Ovary (tissue), 3 donors: Measurements from ENCODE around the gene GOT1.

ENCODE experiments used
- POLR2A ChIP-seq: fragments of 450-650 bp; IDR thresholded peaks from one replicate; pipeline ENCODE4 v1.6.1; 2017; ENCODE audit warnings: antibody characterized with exemption, mild to moderate bottlenecking, moderate library complexity
- TF ChIP-seq, protein P1 (sequence below), 3 donors: fragments of 450-650 bp in 2 of 3; fragments of 200-600 bp in 1 of 3; IDR thresholded peaks; one replicate each; pipeline versions ENCODE4 v1.5.1 to v1.8.0; 2016 to 2022; ENCODE audit warnings: antibody characterized with exemption in 3 of 3, mild to moderate bottlenecking in 1 of 3
- donor health status: DM: no; HTN: no; CAD: no.

DNA sequence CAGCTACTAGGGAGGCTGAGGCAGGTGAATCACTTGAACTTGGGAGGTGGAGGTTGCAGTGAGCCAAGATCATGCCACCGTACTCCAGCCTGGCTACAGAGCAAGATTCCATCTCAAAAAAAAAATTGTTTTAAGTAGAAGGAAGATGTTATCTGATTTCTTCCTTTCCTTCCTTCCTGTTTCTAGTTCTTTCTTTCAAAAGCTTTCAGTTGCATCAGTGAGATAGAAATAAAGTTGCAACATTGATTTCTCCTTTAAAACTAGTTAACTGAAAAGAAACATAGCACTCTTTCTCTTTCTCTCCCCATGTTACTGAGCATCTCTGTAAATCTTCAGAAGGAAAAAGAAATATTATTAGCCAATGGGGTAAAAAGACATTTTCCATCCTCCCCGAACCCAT, 63.8 kb downstream of the GOT1 start:
- no peak for TF ChIP-seq POLR2A
- TF ChIP-seq, protein P1, sequence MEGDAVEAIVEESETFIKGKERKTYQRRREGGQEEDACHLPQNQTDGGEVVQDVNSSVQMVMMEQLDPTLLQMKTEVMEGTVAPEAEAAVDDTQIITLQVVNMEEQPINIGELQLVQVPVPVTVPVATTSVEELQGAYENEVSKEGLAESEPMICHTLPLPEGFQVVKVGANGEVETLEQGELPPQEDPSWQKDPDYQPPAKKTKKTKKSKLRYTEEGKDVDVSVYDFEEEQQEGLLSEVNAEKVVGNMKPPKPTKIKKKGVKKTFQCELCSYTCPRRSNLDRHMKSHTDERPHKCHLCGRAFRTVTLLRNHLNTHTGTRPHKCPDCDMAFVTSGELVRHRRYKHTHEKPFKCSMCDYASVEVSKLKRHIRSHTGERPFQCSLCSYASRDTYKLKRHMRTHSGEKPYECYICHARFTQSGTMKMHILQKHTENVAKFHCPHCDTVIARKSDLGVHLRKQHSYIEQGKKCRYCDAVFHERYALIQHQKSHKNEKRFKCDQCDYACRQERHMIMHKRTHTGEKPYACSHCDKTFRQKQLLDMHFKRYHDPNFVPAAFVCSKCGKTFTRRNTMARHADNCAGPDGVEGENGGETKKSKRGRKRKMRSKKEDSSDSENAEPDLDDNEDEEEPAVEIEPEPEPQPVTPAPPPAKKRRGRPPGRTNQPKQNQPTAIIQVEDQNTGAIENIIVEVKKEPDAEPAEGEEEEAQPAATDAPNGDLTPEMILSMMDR (IDR thresholded peaks at IDR 0.05), result no peak
